GM21515 (cell line): ENCODE measurements around the gene PDCD1.

Source experiments
- ATAC-seq: cut with Tn5 transposase; IDR thresholded peaks from one replicate; pipeline ENCODE4 v1.9.1; 2021; ENCODE audit not compliant: unreplicated experiment

PDCD1 gene

GRCh38 chr2:241852981-241853631, 5.6 kb downstream of the PDCD1 start:
- no peak for ATAC-seq

- no peak for ATAC-seq
These were observed 6.3 kb downstream of the PDCD1 start for GRCh38 chr2:241852116-241852980.

GRCh38 chr2:241851325-241852115, 7.2 kb downstream of the PDCD1 start:
- ATAC-seq = no peak

GRCh38 chr2:241850544-241851324, 8.0 kb downstream of the PDCD1 start:
- no peak for ATAC-seq

GRCh38 chr2:241849616-241850543, 8.8 kb downstream of the PDCD1 start:
- ATAC-seq = no peak

- no peak for ATAC-seq
These were observed 9.7 kb downstream of the PDCD1 start for GRCh38 chr2:241848761-241849615.

GRCh38 chr2:241846406-241846805, 12.3 kb downstream of the PDCD1 start:
- ATAC-seq = no peak

GRCh38 chr2:241844831-241845578, 13.7 kb downstream of the PDCD1 start:
- ATAC-seq = no peak

GRCh38 chr2:241844066-241844728, 14.5 kb downstream of the PDCD1 start:
- ATAC-seq = no peak

- ATAC-seq = no peak
These were observed 15.2 kb downstream of the PDCD1 start for GRCh38 chr2:241843321-241844065.

- ATAC-seq = peak; percentile 52
These were observed 16.0 kb downstream of the PDCD1 start for GRCh38 chr2:241842620-241843211.

GRCh38 chr2:241842067-241842415, 16.7 kb downstream of the PDCD1 start:
- ATAC-seq = no peak

GRCh38 chr2:241841181-241842066, 17.3 kb downstream of the PDCD1 start:
- ATAC-seq = no peak

GRCh38 chr2:241837197-241837965, 21.3 kb downstream of the PDCD1 start:
- ATAC-seq = no peak

- ATAC-seq = no peak
These were observed 22.4 kb downstream of the PDCD1 start for GRCh38 chr2:241836292-241836691.
